Glomerular visceral epithelial cell (primary cell): ENCODE results near the gene TCP11.
A peak's percentile ranks its signal among the peaks of the same experiment; 100 is the strongest.

Source experiments
- DNase-seq: peaks from one replicate; pipeline ENCODE4 v3.0.0-alpha.2; 2016; ENCODE audit errors: extremely low spot score

The TCP11 gene

GRCh38 chr6:35141007-35141655 lies at the start of gene TCP11:
TCP11 (minus strand) TSS chr6:35141339; CDS start chr6:35140870, 469 bp downstream.
- no peak for DNase-seq

GRCh38 chr6:35190306-35190705 lies 49.2 kb upstream of the TCP11 start:
- no peak for DNase-seq

GRCh38 chr6:35188886-35189285 lies 47.7 kb upstream of the TCP11 start:
- no peak for DNase-seq

GRCh38 chr6:35186571-35186970 lies 45.4 kb upstream of the TCP11 start:
- DNase-seq: no peak

GRCh38 chr6:35185971-35186370 lies 44.8 kb upstream of the TCP11 start:
- no peak for DNase-seq

GRCh38 chr6:35185302-35185681 lies 44.2 kb upstream of the TCP11 start:
- peak; percentile 35 for DNase-seq

- DNase-seq: no peak
These were observed 43.6 kb upstream of the TCP11 start for GRCh38 chr6:35184580-35185301.

GRCh38 chr6:35183935-35184334 lies 42.8 kb upstream of the TCP11 start:
- no peak for DNase-seq

- DNase-seq: no peak
These were observed 42.1 kb upstream of the TCP11 start for GRCh38 chr6:35183281-35183680.

- peak; percentile 64 for DNase-seq
These were observed 40.9 kb upstream of the TCP11 start for GRCh38 chr6:35181933-35182612.

GRCh38 chr6:35181308-35181932 lies 40.3 kb upstream of the TCP11 start:
- peak; percentile 11 for DNase-seq

GRCh38 chr6:35179901-35180535 lies 38.9 kb upstream of the TCP11 start:
- DNase-seq: no peak

- DNase-seq: no peak
These were observed 38.0 kb upstream of the TCP11 start for GRCh38 chr6:35178932-35179832.

GRCh38 chr6:35178012-35178411 lies 36.9 kb upstream of the TCP11 start:
- DNase-seq: no peak

GRCh38 chr6:35177596-35177995 lies 36.5 kb upstream of the TCP11 start:
- no peak for DNase-seq

- DNase-seq: no peak
These were observed 36.0 kb upstream of the TCP11 start for GRCh38 chr6:35177157-35177556.

GRCh38 chr6:35176301-35177024 lies 35.3 kb upstream of the TCP11 start:
- no peak for DNase-seq

- no peak for DNase-seq
These were observed 33.4 kb upstream of the TCP11 start for GRCh38 chr6:35174501-35174900.

GRCh38 chr6:35174088-35174434 lies 32.9 kb upstream of the TCP11 start:
- no peak for DNase-seq

GRCh38 chr6:35173427-35174087 lies 32.4 kb upstream of the TCP11 start:
- no peak for DNase-seq
